PC-3 (cell line): Measurements from ENCODE around the gene MARCHF6. TPM values are rescaled to one million over a fixed set of nuclear protein-coding genes. Genes with fewer than 3 reads are reported as not detected.
A peak's percentile ranks its signal among the peaks of the same experiment; 100 is the strongest.

Experiments
- ATAC-seq: fragments of 200-7000 bp; cut with Tn5 transposase; 2 replicates; pipeline ENCODE4 v1.9.1; 2020; ENCODE audit warnings: mild to moderate bottlenecking, moderate library complexity
- BruUV-seq: library from RNA; stranded (reverse); fragments of 400-500 nt; replicated peaks from 2 replicates; lab custom pipeline; 2021; lab: Mats Ljungman, UMichigan
- CTCF ChIA-PET: fragments of 300-600 bp; sonication (Branson Sonifier 250); formaldehyde crosslinking; loops from one replicate; lab custom pipeline; 2022; ENCODE audit warnings: antibody characterized with exemption; lab: Charles Lee
- POLR2A ChIA-PET: fragments of 300-600 bp; sonication (Branson Sonifier 250); formaldehyde crosslinking; loops from one replicate; lab custom pipeline; 2022; ENCODE audit warnings: antibody characterized with exemption; ENCODE audit not compliant: unreplicated experiment; lab: Charles Lee
- DNase-seq: peaks from one replicate; pipeline ENCODE4 v3.0.0-alpha.2; 2015
- H2AFZ ChIP-seq: fragments of 300-600 bp; sonication (generic); 2 replicates; pipeline ENCODE4 v1.6.0; 2016; ENCODE audit warnings: antibody characterized with exemption, low read length
- H3F3A ChIP-seq: fragments of 300-600 bp; sonication (generic); one replicate; pipeline ENCODE4 v1.6.0; 2017; ENCODE audit warnings: antibody characterized with exemption, low read length, control low read depth, mild to moderate bottlenecking; ENCODE audit not compliant: unreplicated experiment
- H3K27ac ChIP-seq: fragments of 300-600 bp; sonication (generic); 2 replicates; pipeline ENCODE4 v1.5.1; 2016; ENCODE audit warnings: mild to moderate bottlenecking, low read length
- H3K27me3 ChIP-seq: fragments of 300-600 bp; sonication (generic); 2 replicates; pipeline ENCODE4 v1.6.1; 2016; ENCODE audit warnings: low read length, mixed read lengths
- H3K36me3 ChIP-seq: fragments of 300-600 bp; sonication (generic); 2 replicates; pipeline ENCODE4 v1.6.1; 2016; ENCODE audit warnings: low read depth, mixed run types, low read length, mixed read lengths
- H3K4me1 ChIP-seq: fragments of 300-600 bp; sonication (generic); 2 replicates; pipeline ENCODE4 v1.5.1; 2016; ENCODE audit warnings: low read length; ENCODE audit not compliant: insufficient read depth
- H3K4me2 ChIP-seq: fragments of 300-600 bp; sonication (generic); 2 replicates; pipeline ENCODE4 v1.6.0; 2016; ENCODE audit warnings: low read length
- H3K4me3 ChIP-seq: fragments of 300-600 bp; sonication (generic); 2 replicates; pipeline ENCODE4 v1.5.1; 2016; ENCODE audit warnings: mild to moderate bottlenecking, low read length, mixed read lengths
- H3K79me2 ChIP-seq: fragments of 300-600 bp; sonication (generic); 2 replicates; pipeline ENCODE4 v1.6.1; 2017; ENCODE audit warnings: low read length, mixed read lengths
- H3K9ac ChIP-seq: fragments of 300-600 bp; sonication (generic); 2 replicates; pipeline ENCODE4 v1.6.0; 2016; ENCODE audit warnings: mild to moderate bottlenecking, low read length
- H3K9me2 ChIP-seq: fragments of 300-600 bp; sonication (generic); replicated peaks from 2 replicates; pipeline ENCODE4 v1.6.1; 2016; ENCODE audit warnings: mixed run types, low read length, mixed read lengths
- H3K9me3 ChIP-seq: fragments of 300-600 bp; sonication (generic); 2 replicates; pipeline ENCODE4 v1.6.1; 2016; ENCODE audit warnings: low read length, mixed read lengths
- H4K20me1 ChIP-seq: fragments of 300-600 bp; sonication (generic); 2 replicates; pipeline ENCODE4 v1.6.1; 2016; ENCODE audit warnings: low read length, mixed read lengths
- EZH2 ChIP-seq: fragments of 300-600 bp; sonication (generic); IDR thresholded peaks from one replicate; pipeline ENCODE4 v1.6.1; 2017; ENCODE audit warnings: antibody characterized with exemption, mild to moderate bottlenecking, low read length; ENCODE audit not compliant: unreplicated experiment
- EZH2phosphoT487 ChIP-seq: fragments of 300-600 bp; sonication (generic); IDR thresholded peaks from 2 replicates; pipeline ENCODE4 v1.6.1; 2018; ENCODE audit warnings: mild to moderate bottlenecking, antibody characterized with exemption, low read length, borderline replicate concordance
- intact Hi-C: fragments of 100-400 bp; cut with micrococcal nuclease; formaldehyde crosslinking; loops from 2 replicates; pipeline ENCODE4 v1.9.0; 2023
- total RNA-seq: library from RNA; depleted of rRNA; stranded (reverse); fragments of >200 nt; gene quantifications from 2 replicates; pipeline ENCODE4 v1.2.3, GENCODE V29; 2014
- TF ChIP-seq, protein P1 (sequence below): fragments of 300-600 bp; sonication (generic); conservative IDR thresholded peaks from 2 replicates; pipeline ENCODE4 v1.5.1; 2017; ENCODE audit warnings: antibody characterized with exemption, low read depth, mild to moderate bottlenecking, low read length

The MARCHF6 gene
- total RNA-seq, 1 experiment from 2014 or later: 140 TPM

DNA sequence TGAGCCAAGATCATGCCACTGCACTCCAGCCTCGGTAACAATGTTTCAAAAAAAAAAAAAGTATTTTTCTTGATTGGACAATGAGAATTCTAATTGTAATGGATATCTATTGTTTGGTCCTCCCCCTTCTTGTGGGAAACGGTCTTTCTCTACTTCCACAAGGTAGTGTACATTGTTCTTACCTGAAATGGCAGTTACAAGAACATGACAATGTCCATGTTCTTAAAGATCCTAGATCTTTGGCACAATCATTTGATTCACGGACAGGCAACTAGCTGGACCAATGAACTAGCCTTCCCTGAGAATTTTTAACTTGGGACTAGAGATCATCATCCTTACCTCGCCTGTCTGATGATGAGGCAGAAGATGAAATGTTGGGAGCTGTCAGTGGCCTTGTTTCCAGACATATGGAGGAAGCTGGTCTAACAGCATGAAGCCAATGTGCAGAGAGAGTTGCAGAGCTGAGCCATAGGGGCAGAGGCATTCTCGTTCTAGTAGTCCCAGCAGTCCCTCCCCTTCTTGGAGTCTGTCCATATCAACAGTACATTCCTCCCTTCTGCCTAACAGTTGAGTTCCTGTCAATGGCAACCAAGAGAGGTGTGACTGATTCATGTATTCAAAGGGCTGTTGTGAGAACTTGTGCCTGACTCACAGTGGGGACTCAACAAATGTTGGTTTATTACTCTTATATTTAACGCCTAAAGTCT is 2.1 kb upstream of the MARCHF6 start:
- H3K9ac ChIP-seq: no peak overlapping the region
- no peak for TF ChIP-seq EZH2phosphoT487
- TF ChIP-seq, protein P1, sequence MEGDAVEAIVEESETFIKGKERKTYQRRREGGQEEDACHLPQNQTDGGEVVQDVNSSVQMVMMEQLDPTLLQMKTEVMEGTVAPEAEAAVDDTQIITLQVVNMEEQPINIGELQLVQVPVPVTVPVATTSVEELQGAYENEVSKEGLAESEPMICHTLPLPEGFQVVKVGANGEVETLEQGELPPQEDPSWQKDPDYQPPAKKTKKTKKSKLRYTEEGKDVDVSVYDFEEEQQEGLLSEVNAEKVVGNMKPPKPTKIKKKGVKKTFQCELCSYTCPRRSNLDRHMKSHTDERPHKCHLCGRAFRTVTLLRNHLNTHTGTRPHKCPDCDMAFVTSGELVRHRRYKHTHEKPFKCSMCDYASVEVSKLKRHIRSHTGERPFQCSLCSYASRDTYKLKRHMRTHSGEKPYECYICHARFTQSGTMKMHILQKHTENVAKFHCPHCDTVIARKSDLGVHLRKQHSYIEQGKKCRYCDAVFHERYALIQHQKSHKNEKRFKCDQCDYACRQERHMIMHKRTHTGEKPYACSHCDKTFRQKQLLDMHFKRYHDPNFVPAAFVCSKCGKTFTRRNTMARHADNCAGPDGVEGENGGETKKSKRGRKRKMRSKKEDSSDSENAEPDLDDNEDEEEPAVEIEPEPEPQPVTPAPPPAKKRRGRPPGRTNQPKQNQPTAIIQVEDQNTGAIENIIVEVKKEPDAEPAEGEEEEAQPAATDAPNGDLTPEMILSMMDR: no peak
- TF ChIP-seq EZH2: no peak
- DNase-seq (peak; percentile 73), ATAC-seq (no peak)
- no TSS peak for BruUV-seq
- H3F3A ChIP-seq: peaks cover 5% of the 10 kb centered on the region
- H3K79me2 ChIP-seq: peaks cover 42% of the 10 kb centered on the region
- peaks cover 19% of the 10 kb centered on the region for H4K20me1 ChIP-seq
- H2AFZ ChIP-seq: no peak overlapping the region
- peaks cover 20% of the 10 kb centered on the region for H3K4me1 ChIP-seq
- no peaks in the 10 kb centered on the region for H3K36me3 ChIP-seq
- H3K4me3 ChIP-seq: no peak overlapping the region
- H3K27me3 ChIP-seq: no peaks in the 10 kb centered on the region
- ChIA-PET POLR2A (interaction anchor here (0.6 kb wide), 1 partner anchor 91 kb away, joined by 9 read pairs; no protein-coding TSS in a partner anchor), CTCF (no interaction called here)
- H3K9me3 ChIP-seq: no peaks in the 10 kb centered on the region
- H3K9me2 ChIP-seq: no peaks in the 10 kb centered on the region
- H3K27ac ChIP-seq: no peak overlapping the region
- no peak overlapping the region for H3K4me2 ChIP-seq
- intact Hi-C loops: no loop called here

DNA sequence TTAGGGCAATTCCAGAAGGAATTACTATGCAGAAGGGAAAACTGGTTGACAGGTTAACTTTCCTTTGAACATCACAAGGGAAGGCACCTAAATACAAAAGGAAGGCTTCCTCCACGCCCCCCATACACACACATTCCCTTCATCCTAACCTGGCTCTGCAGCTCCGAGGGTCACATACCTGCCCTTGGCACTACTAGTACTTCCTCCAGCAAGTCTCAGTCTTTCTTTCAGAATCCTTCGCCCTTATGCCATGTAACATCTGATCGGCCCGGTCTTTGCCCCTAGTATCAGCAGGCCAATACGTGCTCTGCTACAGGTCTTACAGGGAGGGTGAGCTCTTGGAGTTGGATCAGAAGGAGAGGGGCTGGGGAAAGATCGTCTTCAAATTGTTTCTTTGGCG is 1.6 kb upstream of the MARCHF6 start:
- Histone ChIP-seq H3K4me3 (no peak overlapping the region), H3K36me3 (no peaks in the 10 kb centered on the region), H3K4me2 (no peak overlapping the region), H3F3A (peaks cover 5% of the 10 kb centered on the region), H3K4me1 (peaks cover 20% of the 10 kb centered on the region), H3K79me2 (peaks cover 48% of the 10 kb centered on the region), H4K20me1 (peaks cover 25% of the 10 kb centered on the region), H3K27ac (no peak overlapping the region), H2AFZ (no peak overlapping the region), H3K9ac (no peak overlapping the region), H3K9me3 (no peaks in the 10 kb centered on the region), H3K9me2 (no peaks in the 10 kb centered on the region), H3K27me3 (no peaks in the 10 kb centered on the region)
- intact Hi-C loops: no loop called here
- no TSS peak for BruUV-seq
- TF ChIP-seq EZH2phosphoT487 (no peak), EZH2 (no peak)
- TF ChIP-seq, protein P1: no peak
- DNase-seq: no peak
- CTCF ChIA-PET: no interaction called here
- POLR2A ChIA-PET: interaction anchor here (0.6 kb wide), 1 partner anchor 90 kb away, joined by 9 read pairs; no protein-coding TSS in a partner anchor
- ATAC-seq: no peak
